Measurements from ENCODE around the gene RCAN3. TPM values are rescaled to one million over a fixed set of nuclear protein-coding genes. Genes with fewer than 3 reads are reported as not detected.

Gene RCAN3
- total RNA-seq, 1 donor from 2014 or later: 11.3 TPM

- TF ChIP-seq CTCF (IDR thresholded peaks at IDR 0.05): no peak
- Histone ChIP-seq H3K36me3 (no peaks in the 10 kb centered on the region), H3K4me1 (no peaks in the 10 kb centered on the region), H3K27me3 (no peaks in the 10 kb centered on the region), H3K4me3 (no peak overlapping the region), H3K27ac (no peak overlapping the region), H3K9me3 (no peaks in the 10 kb centered on the region)
- no peak for DNase-seq
- no peak for ATAC-seq
- intact Hi-C loops (cut with DNase I): no loop called here
These were observed 33.8 kb upstream of the RCAN3 start for GRCh38 chr1:24468685-24469316.

- Histone ChIP-seq H3K27ac (no peak overlapping the region), H3K27me3 (no peaks in the 10 kb centered on the region), H3K4me3 (no peak overlapping the region), H3K36me3 (no peaks in the 10 kb centered on the region), H3K9me3 (no peaks in the 10 kb centered on the region), H3K4me1 (no peaks in the 10 kb centered on the region)
- TF ChIP-seq CTCF (IDR thresholded peaks at IDR 0.05): no peak
- intact Hi-C loops (cut with DNase I): no loop called here
- ATAC-seq (no peak), DNase-seq (no peak)
These were observed 32.0 kb upstream of the RCAN3 start for GRCh38 chr1:24470592-24470991.

- Histone ChIP-seq H3K36me3 (no peaks in the 10 kb centered on the region), H3K27ac (no peak overlapping the region), H3K9me3 (no peaks in the 10 kb centered on the region), H3K4me1 (no peaks in the 10 kb centered on the region), H3K4me3 (no peak overlapping the region), H3K27me3 (no peaks in the 10 kb centered on the region)
- intact Hi-C loops (cut with DNase I): no loop called here
- TF ChIP-seq CTCF (IDR thresholded peaks at IDR 0.05): no peak
- ATAC-seq (no peak), DNase-seq (no peak)
These were observed 29.9 kb upstream of the RCAN3 start for GRCh38 chr1:24472527-24473251.

- DNase-seq (no peak), ATAC-seq (no peak)
- Histone ChIP-seq H3K27me3 (no peaks in the 10 kb centered on the region), H3K27ac (no peak overlapping the region), H3K9me3 (no peaks in the 10 kb centered on the region), H3K36me3 (no peaks in the 10 kb centered on the region), H3K4me3 (no peak overlapping the region), H3K4me1 (no peaks in the 10 kb centered on the region)
- TF ChIP-seq CTCF (IDR thresholded peaks at IDR 0.05): no peak
- intact Hi-C loops (cut with DNase I): no loop called here
These were observed 28.4 kb upstream of the RCAN3 start for GRCh38 chr1:24474193-24474592.

GRCh38 chr1:24475700-24476099 lies 26.9 kb upstream of the RCAN3 start:
- intact Hi-C loops (cut with DNase I): no loop called here
- no peak overlapping the region for H3K4me3 ChIP-seq
- H3K4me1 ChIP-seq: no peaks in the 10 kb centered on the region
- H3K36me3 ChIP-seq: no peaks in the 10 kb centered on the region
- H3K9me3 ChIP-seq: no peaks in the 10 kb centered on the region
- no peak overlapping the region for H3K27ac ChIP-seq
- TF ChIP-seq CTCF (IDR thresholded peaks at IDR 0.05): no peak
- DNase-seq: no peak
- H3K27me3 ChIP-seq: no peaks in the 10 kb centered on the region
- ATAC-seq: no peak

Measured in upper lobe of right lung (tissue), 1 donor.